ENCODE results near the gene PCNP.

PCNP gene, protein sequence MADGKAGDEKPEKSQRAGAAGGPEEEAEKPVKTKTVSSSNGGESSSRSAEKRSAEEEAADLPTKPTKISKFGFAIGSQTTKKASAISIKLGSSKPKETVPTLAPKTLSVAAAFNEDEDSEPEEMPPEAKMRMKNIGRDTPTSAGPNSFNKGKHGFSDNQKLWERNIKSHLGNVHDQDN

GRCh38 chr3:101573449-101574387 is at the start of gene PCNP:
Gene PCNP, plus strand, starts transcription at chr3:101574180. Its CDS starts 36 bp downstream, at chr3:101574216.
- TF ChIP-seq CTCF (IDR thresholded peaks at IDR 0.05; ENCODE audit: low read depth, low read length) = peak; percentile 66
- H3K9me3 ChIP-seq (ENCODE audit: severe bottlenecking) = no peaks in the 10 kb centered on the region

GRCh38 chr3:101527441-101527840 is 46.5 kb upstream of the PCNP start:
- Histone ChIP-seq H3K27ac (no peak overlapping the region), H3K36me3 (no peaks in the 10 kb centered on the region), H3K9me3 (ENCODE audit: severe bottlenecking) (peaks cover 7% of the 10 kb centered on the region), H3K4me3 (ENCODE audit: low read depth, low read length) (no peak overlapping the region), H3K27me3 (ENCODE audit: insufficient read depth, low read depth, severe bottlenecking) (no peaks in the 10 kb centered on the region)
- TF ChIP-seq CTCF (IDR thresholded peaks at IDR 0.05; ENCODE audit: low read depth, low read length) = no peak
- peak; percentile 45 for DNase-seq

More at GRCh38 chr3:101573449-101574387, at the start of gene PCNP:
- DNase-seq = peak; percentile 99
- peak within 1 kb of the TSS; percentile 97 for H3K27ac ChIP-seq
- H3K36me3 ChIP-seq = peaks cover 23% of the 10 kb centered on the region
- H3K27me3 ChIP-seq (ENCODE audit: insufficient read depth, low read depth, severe bottlenecking) = no peaks in the 10 kb centered on the region
- peak within 1 kb of the TSS; percentile 67 for H3K4me3 ChIP-seq (ENCODE audit: low read depth, low read length)

DNA sequence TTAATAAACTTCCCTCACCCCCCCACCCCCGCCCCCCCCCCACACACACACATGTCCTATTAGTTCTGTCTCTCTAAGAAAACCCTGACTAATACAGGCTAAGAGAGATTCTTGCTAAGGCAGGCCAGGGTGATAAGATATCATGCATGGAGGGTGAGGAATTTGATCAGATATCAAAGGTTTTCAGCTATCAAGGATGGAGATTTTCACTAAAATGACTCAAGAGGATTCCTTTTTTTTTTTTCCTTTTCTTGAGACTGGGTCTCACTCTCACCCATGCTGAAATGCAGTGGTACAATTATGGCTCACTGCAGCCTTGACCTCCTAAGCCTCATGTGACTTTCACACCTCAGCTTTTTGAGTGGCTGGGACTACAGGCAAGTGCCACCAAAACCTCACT is 46.1 kb upstream of the PCNP start:
- no peak for DNase-seq
- Histone ChIP-seq H3K27me3 (ENCODE audit: insufficient read depth, low read depth, severe bottlenecking) (no peaks in the 10 kb centered on the region), H3K27ac (no peak overlapping the region), H3K9me3 (ENCODE audit: severe bottlenecking) (peaks cover 7% of the 10 kb centered on the region), H3K36me3 (no peaks in the 10 kb centered on the region), H3K4me3 (ENCODE audit: low read depth, low read length) (no peak overlapping the region)
- no peak for TF ChIP-seq CTCF (IDR thresholded peaks at IDR 0.05; ENCODE audit: low read depth, low read length)

GRCh38 chr3:101529816-101530685 is 43.9 kb upstream of the PCNP start:
- DNase-seq = no peak
- no peak for TF ChIP-seq CTCF (IDR thresholded peaks at IDR 0.05; ENCODE audit: low read depth, low read length)
- Histone ChIP-seq H3K27ac (no peak overlapping the region), H3K9me3 (ENCODE audit: severe bottlenecking) (peaks cover 7% of the 10 kb centered on the region), H3K27me3 (ENCODE audit: insufficient read depth, low read depth, severe bottlenecking) (no peaks in the 10 kb centered on the region), H3K4me3 (ENCODE audit: low read depth, low read length) (no peak overlapping the region), H3K36me3 (no peaks in the 10 kb centered on the region)

- Histone ChIP-seq H3K36me3 (no peaks in the 10 kb centered on the region), H3K27ac (no peak overlapping the region), H3K27me3 (ENCODE audit: insufficient read depth, low read depth, severe bottlenecking) (no peaks in the 10 kb centered on the region), H3K4me3 (ENCODE audit: low read depth, low read length) (no peak overlapping the region), H3K9me3 (ENCODE audit: severe bottlenecking) (peaks cover 7% of the 10 kb centered on the region)
- TF ChIP-seq CTCF (IDR thresholded peaks at IDR 0.05; ENCODE audit: low read depth, low read length) = no peak
- no peak for DNase-seq
These were observed 43.3 kb upstream of the PCNP start for GRCh38 chr3:101530686-101531047.

Measured in WERI-Rb-1 (cell line).